WTC11 (cell line): ENCODE results near the gene WFDC1. TPM values are rescaled to one million over a fixed set of nuclear protein-coding genes. Genes with fewer than 3 reads are reported as not detected.

ENCODE experiments used
- ATAC-seq: fragments of 200-7000 bp; cut with Tn5 transposase; 2 replicates; pipeline ENCODE4 v1.10.0; 2021; ENCODE audit warnings: mild to moderate bottlenecking, moderate library complexity
- CTCF ChIA-PET: fragments of 300-600 bp; sonication (Branson Sonifier 250); formaldehyde crosslinking; loops from one replicate; lab custom pipeline; 2021; ENCODE audit warnings: antibody characterized with exemption; lab: Charles Lee
- POLR2A ChIA-PET: fragments of 350-600 bp; sonication (Branson Sonifier 250); formaldehyde crosslinking; loops from one replicate; lab custom pipeline; 2021; ENCODE audit warnings: antibody characterized with exemption; lab: Charles Lee
- DNase-seq: peaks from one replicate; pipeline ENCODE4 v3.0.0; 2021; ENCODE audit warnings: low spot score
- H3K27ac Mint-ChIP-seq: 2 replicates; pipeline ENCODE4 v1.8.0; 2021; ENCODE audit warnings: mixed read lengths
- H3K27me3 Mint-ChIP-seq: 2 replicates; pipeline ENCODE4 v1.8.0; 2021; ENCODE audit warnings: low read depth, mild to moderate bottlenecking, moderate library complexity, mixed read lengths
- H3K36me3 Mint-ChIP-seq: 2 replicates; pipeline ENCODE4 v1.8.0; 2021; ENCODE audit warnings: mixed read lengths
- H3K4me1 Mint-ChIP-seq: 2 replicates; pipeline ENCODE4 v1.8.0; 2022; ENCODE audit warnings: mixed read lengths
- H3K4me3 Mint-ChIP-seq: 2 replicates; pipeline ENCODE4 v1.8.0; 2021; ENCODE audit warnings: mild to moderate bottlenecking, moderate library complexity, mixed read lengths
- H3K9me3 Mint-ChIP-seq: 2 replicates; pipeline ENCODE4 v1.8.0; 2021; ENCODE audit warnings: mixed read lengths
- EMX1 ChIP-seq: fragments of 250-450 bp; sonication (Bioruptor Pico); IDR thresholded peaks from 2 replicates; pipeline ENCODE4 v1.8.0; 2021; ENCODE audit warnings: mild to moderate bottlenecking
- FOXJ3 ChIP-seq: sonication (generic); formaldehyde crosslinking; IDR thresholded peaks from 2 replicates; pipeline ENCODE4 v1.9.0; 2021; ENCODE audit warnings: missing genetic modification reagents, mild to moderate bottlenecking, borderline replicate concordance
- GABPB1 ChIP-seq: sonication (generic); formaldehyde crosslinking; IDR thresholded peaks from 2 replicates; pipeline ENCODE4 v1.8.1; 2023; ENCODE audit warnings: mild to moderate bottlenecking, missing genetic modification reagents
- GRHL2 ChIP-seq: fragments of 250-450 bp; sonication (Bioruptor Pico); IDR thresholded peaks from 2 replicates; pipeline ENCODE4 v1.8.0; 2022; ENCODE audit warnings: mild to moderate bottlenecking, moderate library complexity; ENCODE audit not compliant: insufficient replicate concordance, severe bottlenecking
- HMGA2 ChIP-seq: fragments of 250-450 bp; sonication (Bioruptor Pico); IDR thresholded peaks from 2 replicates; pipeline ENCODE4 v1.4.0; 2021; ENCODE audit warnings: mild to moderate bottlenecking, moderate library complexity
- IRF2 ChIP-seq: sonication (generic); formaldehyde crosslinking; IDR thresholded peaks from 2 replicates; pipeline ENCODE4 v1.8.0; 2022; ENCODE audit warnings: low read depth, missing genetic modification reagents, borderline replicate concordance
- JAZF1 ChIP-seq: fragments of 250-450 bp; sonication (Bioruptor Pico); IDR thresholded peaks from 2 replicates; pipeline ENCODE4 v1.9.0; 2021; ENCODE audit warnings: moderate library complexity, mild to moderate bottlenecking, inconsistent platforms
- MXD4 ChIP-seq: fragments of 250-450 bp; sonication (Bioruptor Pico); IDR thresholded peaks from 2 replicates; pipeline ENCODE4 v1.8.0; 2021; ENCODE audit warnings: mild to moderate bottlenecking, moderate library complexity, borderline replicate concordance
- MYBL2 ChIP-seq: sonication (generic); formaldehyde crosslinking; IDR thresholded peaks from 2 replicates; pipeline ENCODE4 v1.8.1; 2023; ENCODE audit warnings: mild to moderate bottlenecking, moderate library complexity, missing genetic modification reagents
- NFYB ChIP-seq: sonication (generic); formaldehyde crosslinking; conservative IDR thresholded peaks from 2 replicates; pipeline ENCODE4 v1.8.0; 2022; ENCODE audit warnings: low read depth, missing genetic modification reagents
- NR2C2 ChIP-seq: sonication (generic); formaldehyde crosslinking; IDR thresholded peaks from 2 replicates; pipeline ENCODE4 v1.8.0; 2022; ENCODE audit warnings: mild to moderate bottlenecking, missing genetic modification reagents
- SP1 ChIP-seq: sonication (generic); formaldehyde crosslinking; conservative IDR thresholded peaks from 2 replicates; pipeline ENCODE4 v1.8.1; 2022; ENCODE audit warnings: missing genetic modification reagents
- TEAD4 ChIP-seq: sonication (generic); formaldehyde crosslinking; IDR thresholded peaks from 2 replicates; pipeline ENCODE4 v1.8.0; 2022; ENCODE audit warnings: mild to moderate bottlenecking, missing genetic modification reagents
- ZNF138 ChIP-seq: sonication (generic); formaldehyde crosslinking; conservative IDR thresholded peaks from 2 replicates; pipeline ENCODE4 v1.8.1; 2022; ENCODE audit warnings: mild to moderate bottlenecking, moderate library complexity, missing genetic modification reagents
- ZNF232 ChIP-seq: sonication (generic); formaldehyde crosslinking; IDR thresholded peaks from 2 replicates; pipeline ENCODE4 v1.8.0; 2022; ENCODE audit warnings: mild to moderate bottlenecking, missing genetic modification reagents
- total RNA-seq: library from RNA; stranded (reverse); gene quantifications from 3 replicates; pipeline ENCODE4 v1.2.3, GENCODE V29; 2021
- TF ChIP-seq, protein P1 (sequence below): fragments of 250-450 bp; sonication (Bioruptor Pico); IDR thresholded peaks from 2 replicates; pipeline ENCODE4 v1.9.0; 2021; ENCODE audit warnings: mild to moderate bottlenecking
- TF ChIP-seq, protein P2 (sequence below): fragments of 250-450 bp; sonication (Bioruptor Pico); IDR thresholded peaks from 2 replicates; pipeline ENCODE4 v1.9.0; 2021; ENCODE audit warnings: mild to moderate bottlenecking
- TF ChIP-seq, protein P3 (sequence below): sonication (generic); formaldehyde crosslinking; IDR thresholded peaks from 2 replicates; pipeline ENCODE4 v1.8.1; 2023; ENCODE audit warnings: mild to moderate bottlenecking, missing genetic modification reagents, moderate library complexity
- TF ChIP-seq, protein P4 (sequence below): sonication (generic); formaldehyde crosslinking; IDR thresholded peaks from 2 replicates; pipeline ENCODE4 v1.8.1; 2022; ENCODE audit warnings: mild to moderate bottlenecking, missing genetic modification reagents, moderate library complexity, borderline replicate concordance
- TF ChIP-seq, protein P5 (sequence below): sonication (generic); formaldehyde crosslinking; IDR thresholded peaks from 2 replicates; pipeline ENCODE4 v1.8.0; 2022; ENCODE audit warnings: mild to moderate bottlenecking, missing genetic modification reagents
- TF ChIP-seq, protein P6 (sequence below): fragments of 250-450 bp; sonication (Bioruptor Pico); IDR thresholded peaks from 2 replicates; pipeline ENCODE4 v1.9.0; 2021; ENCODE audit warnings: moderate library complexity, mild to moderate bottlenecking, inconsistent platforms, borderline replicate concordance
- TF ChIP-seq, protein P7 (sequence below): fragments of 250-450 bp; sonication (Bioruptor Pico); IDR thresholded peaks from 2 replicates; pipeline ENCODE4 v2.1.2; 2022; ENCODE audit warnings: mild to moderate bottlenecking, moderate library complexity
- TF ChIP-seq, protein P8 (sequence below): sonication (generic); formaldehyde crosslinking; IDR thresholded peaks from 2 replicates; pipeline ENCODE4 v1.8.1; 2023; ENCODE audit warnings: mild to moderate bottlenecking, missing genetic modification reagents

The WFDC1 gene
- total RNA-seq, 1 experiment from 2014 or later = 0.50 TPM

DNA sequence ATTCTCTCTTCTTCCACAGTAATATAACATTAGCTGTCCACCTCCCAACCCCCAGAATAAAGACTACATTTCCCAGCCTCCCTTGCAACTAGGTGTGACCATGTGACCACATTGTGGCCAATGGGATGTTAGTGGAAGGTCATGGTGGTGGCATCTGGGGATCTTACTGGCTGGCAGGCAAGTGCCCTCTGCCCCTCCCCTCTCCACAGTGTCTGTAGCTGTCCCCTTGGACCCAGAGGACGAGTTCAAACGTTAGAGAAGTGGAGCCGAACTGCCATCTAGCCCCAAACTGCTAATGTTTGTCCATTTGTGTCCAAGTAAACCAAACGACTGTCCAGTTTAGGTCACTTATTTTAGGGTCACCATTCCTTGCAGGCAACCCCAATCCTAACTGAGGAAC is 28.2 kb upstream of the WFDC1 start:
- ATAC-seq (peak; percentile 100), DNase-seq (peak; percentile 73)
- no peaks in the 10 kb centered on the region for H3K4me1 Mint-ChIP-seq
- ChIA-PET POLR2A (interaction anchor here (0.6 kb wide), 1 partner anchor 103 kb away, joined by 3 read pairs; no protein-coding TSS in a partner anchor), CTCF (interaction anchor here (1.6 to 1.8 kb wide), 3 partner anchors 11 to 79 kb away, joined by 3 to 8 read pairs (median 7); partner anchors contain the start of gene TAF1C)
- H3K4me3 Mint-ChIP-seq = peak overlapping the region; percentile 22; the same call in 1 of the 2 replicates
- H3K27ac Mint-ChIP-seq = no peak overlapping the region
- peaks cover 3% of the 10 kb centered on the region for H3K9me3 Mint-ChIP-seq
- H3K36me3 Mint-ChIP-seq = no peaks in the 10 kb centered on the region
- no peaks in the 10 kb centered on the region for H3K27me3 Mint-ChIP-seq
- TF ChIP-seq EMX1 (CRISPR knock-in tag) (no peak), SP1 (CRISPR knock-in tag) (no peak), TEAD4 (no peak), ZNF232 (no peak), HMGA2 (no peak), NFYB (peak; percentile 100), MXD4 (CRISPR knock-in tag) (no peak), GABPB1 (CRISPR knock-in tag) (no peak), MYBL2 (CRISPR knock-in tag) (no peak), NR2C2 (no peak), ZNF138 (no peak), FOXJ3 (no peak)
- TF ChIP-seq, protein P1, sequence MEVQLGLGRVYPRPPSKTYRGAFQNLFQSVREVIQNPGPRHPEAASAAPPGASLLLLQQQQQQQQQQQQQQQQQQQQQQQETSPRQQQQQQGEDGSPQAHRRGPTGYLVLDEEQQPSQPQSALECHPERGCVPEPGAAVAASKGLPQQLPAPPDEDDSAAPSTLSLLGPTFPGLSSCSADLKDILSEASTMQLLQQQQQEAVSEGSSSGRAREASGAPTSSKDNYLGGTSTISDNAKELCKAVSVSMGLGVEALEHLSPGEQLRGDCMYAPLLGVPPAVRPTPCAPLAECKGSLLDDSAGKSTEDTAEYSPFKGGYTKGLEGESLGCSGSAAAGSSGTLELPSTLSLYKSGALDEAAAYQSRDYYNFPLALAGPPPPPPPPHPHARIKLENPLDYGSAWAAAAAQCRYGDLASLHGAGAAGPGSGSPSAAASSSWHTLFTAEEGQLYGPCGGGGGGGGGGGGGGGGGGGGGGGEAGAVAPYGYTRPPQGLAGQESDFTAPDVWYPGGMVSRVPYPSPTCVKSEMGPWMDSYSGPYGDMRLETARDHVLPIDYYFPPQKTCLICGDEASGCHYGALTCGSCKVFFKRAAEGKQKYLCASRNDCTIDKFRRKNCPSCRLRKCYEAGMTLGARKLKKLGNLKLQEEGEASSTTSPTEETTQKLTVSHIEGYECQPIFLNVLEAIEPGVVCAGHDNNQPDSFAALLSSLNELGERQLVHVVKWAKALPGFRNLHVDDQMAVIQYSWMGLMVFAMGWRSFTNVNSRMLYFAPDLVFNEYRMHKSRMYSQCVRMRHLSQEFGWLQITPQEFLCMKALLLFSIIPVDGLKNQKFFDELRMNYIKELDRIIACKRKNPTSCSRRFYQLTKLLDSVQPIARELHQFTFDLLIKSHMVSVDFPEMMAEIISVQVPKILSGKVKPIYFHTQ = no peak
- TF ChIP-seq, protein P2, sequence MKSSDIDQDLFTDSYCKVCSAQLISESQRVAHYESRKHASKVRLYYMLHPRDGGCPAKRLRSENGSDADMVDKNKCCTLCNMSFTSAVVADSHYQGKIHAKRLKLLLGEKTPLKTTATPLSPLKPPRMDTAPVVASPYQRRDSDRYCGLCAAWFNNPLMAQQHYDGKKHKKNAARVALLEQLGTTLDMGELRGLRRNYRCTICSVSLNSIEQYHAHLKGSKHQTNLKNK (CRISPR knock-in tag) = no peak
- TF ChIP-seq, protein P3, sequence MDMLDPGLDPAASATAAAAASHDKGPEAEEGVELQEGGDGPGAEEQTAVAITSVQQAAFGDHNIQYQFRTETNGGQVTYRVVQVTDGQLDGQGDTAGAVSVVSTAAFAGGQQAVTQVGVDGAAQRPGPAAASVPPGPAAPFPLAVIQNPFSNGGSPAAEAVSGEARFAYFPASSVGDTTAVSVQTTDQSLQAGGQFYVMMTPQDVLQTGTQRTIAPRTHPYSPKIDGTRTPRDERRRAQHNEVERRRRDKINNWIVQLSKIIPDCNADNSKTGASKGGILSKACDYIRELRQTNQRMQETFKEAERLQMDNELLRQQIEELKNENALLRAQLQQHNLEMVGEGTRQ = peak; percentile 98
- TF ChIP-seq, protein P4, sequence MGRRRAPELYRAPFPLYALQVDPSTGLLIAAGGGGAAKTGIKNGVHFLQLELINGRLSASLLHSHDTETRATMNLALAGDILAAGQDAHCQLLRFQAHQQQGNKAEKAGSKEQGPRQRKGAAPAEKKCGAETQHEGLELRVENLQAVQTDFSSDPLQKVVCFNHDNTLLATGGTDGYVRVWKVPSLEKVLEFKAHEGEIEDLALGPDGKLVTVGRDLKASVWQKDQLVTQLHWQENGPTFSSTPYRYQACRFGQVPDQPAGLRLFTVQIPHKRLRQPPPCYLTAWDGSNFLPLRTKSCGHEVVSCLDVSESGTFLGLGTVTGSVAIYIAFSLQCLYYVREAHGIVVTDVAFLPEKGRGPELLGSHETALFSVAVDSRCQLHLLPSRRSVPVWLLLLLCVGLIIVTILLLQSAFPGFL (CRISPR knock-in tag) = no peak
- TF ChIP-seq, protein P5, sequence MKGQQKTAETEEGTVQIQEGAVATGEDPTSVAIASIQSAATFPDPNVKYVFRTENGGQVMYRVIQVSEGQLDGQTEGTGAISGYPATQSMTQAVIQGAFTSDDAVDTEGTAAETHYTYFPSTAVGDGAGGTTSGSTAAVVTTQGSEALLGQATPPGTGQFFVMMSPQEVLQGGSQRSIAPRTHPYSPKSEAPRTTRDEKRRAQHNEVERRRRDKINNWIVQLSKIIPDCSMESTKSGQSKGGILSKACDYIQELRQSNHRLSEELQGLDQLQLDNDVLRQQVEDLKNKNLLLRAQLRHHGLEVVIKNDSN (CRISPR knock-in tag) = peak; percentile 98
- TF ChIP-seq, protein P6, sequence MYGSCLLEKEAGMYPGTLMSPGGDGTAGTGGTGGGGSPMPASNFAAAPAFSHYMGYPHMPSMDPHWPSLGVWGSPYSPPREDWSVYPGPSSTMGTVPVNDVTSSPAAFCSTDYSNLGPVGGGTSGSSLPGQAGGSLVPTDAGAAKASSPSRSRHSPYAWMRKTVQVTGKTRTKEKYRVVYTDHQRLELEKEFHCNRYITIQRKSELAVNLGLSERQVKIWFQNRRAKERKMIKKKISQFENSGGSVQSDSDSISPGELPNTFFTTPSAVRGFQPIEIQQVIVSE (CRISPR knock-in tag) = no peak
- TF ChIP-seq, protein P7, sequence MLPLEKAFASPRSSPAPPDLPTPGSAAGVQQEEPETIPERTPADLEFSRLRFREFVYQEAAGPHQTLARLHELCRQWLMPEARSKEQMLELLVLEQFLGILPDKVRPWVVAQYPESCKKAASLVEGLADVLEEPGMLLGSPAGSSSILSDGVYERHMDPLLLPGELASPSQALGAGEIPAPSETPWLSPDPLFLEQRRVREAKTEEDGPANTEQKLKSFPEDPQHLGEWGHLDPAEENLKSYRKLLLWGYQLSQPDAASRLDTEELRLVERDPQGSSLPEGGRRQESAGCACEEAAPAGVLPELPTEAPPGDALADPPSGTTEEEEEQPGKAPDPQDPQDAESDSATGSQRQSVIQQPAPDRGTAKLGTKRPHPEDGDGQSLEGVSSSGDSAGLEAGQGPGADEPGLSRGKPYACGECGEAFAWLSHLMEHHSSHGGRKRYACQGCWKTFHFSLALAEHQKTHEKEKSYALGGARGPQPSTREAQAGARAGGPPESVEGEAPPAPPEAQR (CRISPR knock-in tag) = no peak

DNA sequence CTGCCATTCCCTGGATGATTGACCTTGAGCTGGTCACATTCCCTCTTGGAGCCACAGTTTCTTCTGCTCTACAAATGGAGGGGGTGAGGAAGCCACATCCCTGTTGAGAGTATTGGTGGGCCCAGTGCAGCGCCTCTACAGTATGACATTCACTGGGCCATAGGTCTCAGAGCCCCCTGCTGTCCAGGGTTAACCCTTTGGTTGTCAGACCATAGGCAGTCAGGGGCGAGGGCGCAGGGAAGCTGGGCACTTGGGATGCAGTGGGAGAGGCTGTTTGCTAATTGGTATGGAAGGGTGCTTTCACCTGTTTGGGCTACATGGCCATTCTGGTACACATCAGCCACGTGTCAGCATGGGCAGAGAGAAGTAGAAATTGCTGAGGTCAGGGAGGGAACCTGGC is 27.3 kb upstream of the WFDC1 start:
- CTCF ChIA-PET = interaction anchor here (1.6 to 1.8 kb wide), 3 partner anchors 10 to 80 kb away, joined by 3 to 8 read pairs (median 7); partner anchors contain the start of gene TAF1C
- Mint-ChIP-seq H3K4me3 (no peak overlapping the region), H3K36me3 (no peaks in the 10 kb centered on the region), H3K27me3 (no peaks in the 10 kb centered on the region), H3K9me3 (peaks cover 3% of the 10 kb centered on the region), H3K27ac (no peak overlapping the region), H3K4me1 (no peaks in the 10 kb centered on the region)
- POLR2A ChIA-PET = no interaction called here
- ATAC-seq = no peak
- no peak for DNase-seq
- TF ChIP-seq GRHL2 = no peak
- no peak for TF ChIP-seq JAZF1
- TF ChIP-seq, protein P1 = no peak
- TF ChIP-seq, protein P2 (CRISPR knock-in tag) = no peak
- TF ChIP-seq, protein P8, sequence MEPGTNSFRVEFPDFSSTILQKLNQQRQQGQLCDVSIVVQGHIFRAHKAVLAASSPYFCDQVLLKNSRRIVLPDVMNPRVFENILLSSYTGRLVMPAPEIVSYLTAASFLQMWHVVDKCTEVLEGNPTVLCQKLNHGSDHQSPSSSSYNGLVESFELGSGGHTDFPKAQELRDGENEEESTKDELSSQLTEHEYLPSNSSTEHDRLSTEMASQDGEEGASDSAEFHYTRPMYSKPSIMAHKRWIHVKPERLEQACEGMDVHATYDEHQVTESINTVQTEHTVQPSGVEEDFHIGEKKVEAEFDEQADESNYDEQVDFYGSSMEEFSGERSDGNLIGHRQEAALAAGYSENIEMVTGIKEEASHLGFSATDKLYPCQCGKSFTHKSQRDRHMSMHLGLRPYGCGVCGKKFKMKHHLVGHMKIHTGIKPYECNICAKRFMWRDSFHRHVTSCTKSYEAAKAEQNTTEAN (CRISPR knock-in tag) = no peak
- TF ChIP-seq IRF2 (CRISPR knock-in tag) = no peak
